GM18499 (cell line): ENCODE data around the gene SLC25A51.
"Not testable (repeated sequence)": the region's sequence is repeated elsewhere in the genome, so short reads cannot be mapped to it uniquely, and the experiment has no call there.

ENCODE experiments used
- ATAC-seq: cut with Tn5 transposase; IDR thresholded peaks from one replicate; pipeline ENCODE4 v1.9.1; 2021; ENCODE audit warnings: moderate number of reproducible peaks; ENCODE audit not compliant: insufficient read depth, unreplicated experiment

The SLC25A51 gene

GRCh38 chr9:37921546-37922300 is 17.8 kb upstream of the SLC25A51 start:
- no peak for ATAC-seq

- no peak for ATAC-seq
Measured at GRCh38 chr9:37921168-37921510, 17.2 kb upstream of the SLC25A51 start.

- ATAC-seq: no peak
Measured at GRCh38 chr9:37920471-37921167, 16.7 kb upstream of the SLC25A51 start.

GRCh38 chr9:37919956-37920335 is 16.0 kb upstream of the SLC25A51 start:
- ATAC-seq: no peak

- ATAC-seq: no peak
Measured at GRCh38 chr9:37919246-37919955, 15.5 kb upstream of the SLC25A51 start.

- ATAC-seq: no peak
Measured at GRCh38 chr9:37918665-37919170, 14.8 kb upstream of the SLC25A51 start.

- no peak for ATAC-seq
Measured at GRCh38 chr9:37917801-37918664, 14.1 kb upstream of the SLC25A51 start.

GRCh38 chr9:37917313-37917731 is 13.4 kb upstream of the SLC25A51 start:
- ATAC-seq: no peak

- ATAC-seq: no peak
Measured at GRCh38 chr9:37916471-37917312, 12.8 kb upstream of the SLC25A51 start.

GRCh38 chr9:37915911-37916470 is 12.1 kb upstream of the SLC25A51 start:
- no peak for ATAC-seq

GRCh38 chr9:37914701-37915358 is 10.9 kb upstream of the SLC25A51 start:
- ATAC-seq: no peak

GRCh38 chr9:37914154-37914551 is 10.2 kb upstream of the SLC25A51 start:
- no peak for ATAC-seq

GRCh38 chr9:37913480-37914153 is 9.7 kb upstream of the SLC25A51 start:
- no peak for ATAC-seq

- ATAC-seq: no peak
Measured at GRCh38 chr9:37911271-37911681, 7.3 kb upstream of the SLC25A51 start.

- ATAC-seq: no peak
Measured at GRCh38 chr9:37910271-37910670, 6.3 kb upstream of the SLC25A51 start.

- not testable (repeated sequence) for ATAC-seq
Measured at GRCh38 chr9:37909836-37910235, 5.9 kb upstream of the SLC25A51 start.

- no peak for ATAC-seq
Measured at GRCh38 chr9:37909326-37909725, 5.4 kb upstream of the SLC25A51 start.

GRCh38 chr9:37908698-37909186 is 4.8 kb upstream of the SLC25A51 start:
- ATAC-seq: no peak
